Frontal cortex (tissue), 4 donors: ENCODE data around the gene FBXL16. TPM values are rescaled to one million over a fixed set of nuclear protein-coding genes. Genes with fewer than 3 reads are reported as not detected.

Experiments used
- DNase-seq, 2 donors: peaks; one replicate each; pipeline ENCODE4 v3.0.0; 2012; ENCODE audit warnings: low spot score in 2 of 2
- FAIRE-seq: peaks from 2 replicates; lab custom pipeline; 2012; peaks lifted over from hg19 to GRCh38; lab: Jason Lieb, UNC
- total RNA-seq: library from RNA; depleted of rRNA; stranded (reverse); fragments of >200 nt; gene quantifications from one replicate; pipeline ENCODE4 v1.2.3, GENCODE V29; 2014
- donor health status: control.
- donor health status: control.
- donor health status: control.

FBXL16 gene
- total RNA-seq, 1 donor from 2014 or later = 4.5 TPM

GRCh38 chr16:672371-672770 lies 33.2 kb downstream of the FBXL16 start:
- FAIRE-seq (no peak), DNase-seq (no peak)

GRCh38 chr16:671353-672131 lies 34.1 kb downstream of the FBXL16 start:
- FAIRE-seq (no peak), DNase-seq (no peak)

- DNase-seq = no peak
- no peak for FAIRE-seq
These were observed 34.9 kb downstream of the FBXL16 start for GRCh38 chr16:670485-671352.

- FAIRE-seq (no peak), DNase-seq (no peak)
These were observed 35.9 kb downstream of the FBXL16 start for GRCh38 chr16:669666-670065.

GRCh38 chr16:668519-669171 lies 37.0 kb downstream of the FBXL16 start:
- FAIRE-seq = no peak
- no peak for DNase-seq

GRCh38 chr16:667780-668518 lies 37.7 kb downstream of the FBXL16 start, which contains the start of gene RHOT2:
Gene RHOT2 (plus strand): TSS chr16:668132. CDS start chr16:668200, 68 bp downstream.
- peak; percentile 95 for DNase-seq
- FAIRE-seq = no peak

GRCh38 chr16:667113-667779 lies 38.4 kb downstream of the FBXL16 start:
- FAIRE-seq (no peak), DNase-seq (no peak)

- FAIRE-seq (no peak), DNase-seq (no peak)
These were observed 39.0 kb downstream of the FBXL16 start for GRCh38 chr16:666572-666971.

GRCh38 chr16:662597-662996 lies 43.0 kb downstream of the FBXL16 start:
- FAIRE-seq = no peak
- DNase-seq = no peak

- DNase-seq (no peak), FAIRE-seq (no peak)
These were observed 43.5 kb downstream of the FBXL16 start for GRCh38 chr16:662095-662494.

GRCh38 chr16:661184-661821 lies 44.3 kb downstream of the FBXL16 start:
- DNase-seq = no peak
- no peak for FAIRE-seq

GRCh38 chr16:660459-661183 lies 45.0 kb downstream of the FBXL16 start:
- FAIRE-seq = no peak
- peak; percentile 95 to 96 for DNase-seq

GRCh38 chr16:660132-660458 lies 45.5 kb downstream of the FBXL16 start:
- FAIRE-seq (no peak), DNase-seq (no peak)

GRCh38 chr16:659618-660017 lies 46.0 kb downstream of the FBXL16 start:
- no peak for FAIRE-seq
- DNase-seq = no peak

GRCh38 chr16:658679-659571 lies 46.7 kb downstream of the FBXL16 start:
- DNase-seq (no peak), FAIRE-seq (no peak)

GRCh38 chr16:657487-657886 lies 48.1 kb downstream of the FBXL16 start:
- FAIRE-seq (no peak), DNase-seq (no peak)

GRCh38 chr16:654034-654433 lies 51.6 kb downstream of the FBXL16 start:
- DNase-seq (no peak), FAIRE-seq (no peak)
